GM12878 (cell line): ENCODE results near the gene LRRC4B. TPM values are rescaled to one million over a fixed set of nuclear protein-coding genes. Genes with fewer than 3 reads are reported as not detected.

Source experiments
- ATAC-seq: fragments of 200-7000 bp; cut with Tn5 transposase; 3 replicates; pipeline ENCODE4 v1.9.1; 2020; ENCODE audit warnings: mild to moderate bottlenecking, moderate library complexity
- BruUV-seq: library from RNA; stranded (reverse); fragments of 400-500 nt; replicated peaks from 2 replicates; lab custom pipeline; 2021; lab: Mats Ljungman, UMichigan
- CTCF ChIA-PET: fragments of 300-600 bp; sonication (Branson Sonifier 250); formaldehyde crosslinking; extraction: SDS; loops from one replicate; lab custom pipeline; 2021; ENCODE audit warnings: inconsistent platforms; lab: Yijun Ruan, JAX
- POLR2A ChIA-PET: fragments of 350-600 bp; formaldehyde crosslinking; extraction: SDS; loops from one replicate; lab custom pipeline; 2021; ENCODE audit warnings: inconsistent platforms; lab: Charles Lee
- RAD21 ChIA-PET: fragments of 300-600 bp; sonication (Branson Sonifier 250); formaldehyde crosslinking; loops from one replicate; lab custom pipeline; 2023; ENCODE audit warnings: antibody characterized with exemption; ENCODE audit not compliant: unreplicated experiment; lab: Charles Lee
- SMC1A ChIA-PET: fragments of 300-600 bp; sonication (Branson Sonifier 250); formaldehyde crosslinking; loops from one replicate; lab custom pipeline; 2023; ENCODE audit not compliant: unreplicated experiment, uncharacterized antibody; lab: Charles Lee
- DNase-seq: peaks from one replicate; pipeline ENCODE4 v3.0.0-alpha.2; 2011; ENCODE audit warnings: low read depth, low spot score
- FAIRE-seq: peaks from 3 replicates; lab custom pipeline; 2011; peaks lifted over from hg19 to GRCh38; lab: Jason Lieb, UNC
- H2AFZ ChIP-seq: 2 replicates; pipeline ENCODE4 v1.6.0; 2011; ENCODE audit warnings: low read depth, low read length, control low read depth; ENCODE audit not compliant: control insufficient read depth
- H3K27ac ChIP-seq: 2 replicates; pipeline ENCODE4 v1.5.1; 2011; ENCODE audit warnings: control low read depth; ENCODE audit not compliant: control insufficient read depth, insufficient read depth
- H3K27me3 ChIP-seq, 2 experiments: replicated peaks in 1 of 2; 2 replicates each; pipeline versions ENCODE4 v1.6.0 to v1.6.1; 2011; ENCODE audit warnings: low read length in 1 of 2; ENCODE audit not compliant: control insufficient read depth in 2 of 2, insufficient read depth in 2 of 2
- H3K36me3 ChIP-seq, 2 experiments: 2 replicates each; pipeline ENCODE4 v1.5.1; 2011; ENCODE audit warnings: low read length in 1 of 2; ENCODE audit not compliant: control insufficient read depth in 2 of 2, insufficient read depth in 2 of 2
- H3K4me1 ChIP-seq: 2 replicates; pipeline ENCODE4 v1.6.1; 2011; ENCODE audit warnings: mild to moderate bottlenecking, low read length, moderate library complexity, mixed read lengths; ENCODE audit not compliant: control insufficient read depth, insufficient read depth
- H3K4me2 ChIP-seq: 2 replicates; pipeline ENCODE4 v1.6.0; 2011; ENCODE audit warnings: control low read depth; ENCODE audit not compliant: control insufficient read depth, insufficient read depth
- H3K4me3 ChIP-seq: fragments of 200-600 bp; sonication (generic); 2 replicates; pipeline ENCODE4 v1.5.1; 2016
- H3K79me2 ChIP-seq: 2 replicates; pipeline ENCODE4 v1.6.0; 2011; ENCODE audit warnings: low read length; ENCODE audit not compliant: control insufficient read depth, insufficient read depth
- H3K9ac ChIP-seq: 2 replicates; pipeline ENCODE4 v1.8.0; 2011; ENCODE audit warnings: low read length, control low read depth, mixed read lengths; ENCODE audit not compliant: control insufficient read depth, insufficient read depth
- H3K9me3 ChIP-seq: replicated peaks from 3 replicates; pipeline ENCODE4 v1.5.1; 2011; ENCODE audit warnings: mild to moderate bottlenecking, low read length; ENCODE audit not compliant: control insufficient read depth, insufficient read depth
- H4K20me1 ChIP-seq: 2 replicates; pipeline ENCODE4 v1.6.0; 2011; ENCODE audit not compliant: control insufficient read depth, insufficient read depth
- E2F4 ChIP-seq: IDR thresholded peaks from 2 replicates; pipeline ENCODE4 v1.6.1; 2012; ENCODE audit warnings: low read depth, low read length, improper control_type of control experiment
- KLF5 ChIP-seq: fragments of 450-650 bp; IDR thresholded peaks from 2 replicates; pipeline ENCODE4 v1.6.1; 2014; ENCODE audit warnings: mild to moderate bottlenecking; ENCODE audit not compliant: partially characterized antibody
- POLR2A ChIP-seq: IDR thresholded peaks from 2 replicates; pipeline ENCODE4 v1.6.1; 2011; ENCODE audit warnings: low read depth, mild to moderate bottlenecking, low read length
- POU2F2 ChIP-seq: IDR thresholded peaks from 3 replicates; pipeline ENCODE4 v1.6.1; 2011; ENCODE audit warnings: low read depth, mild to moderate bottlenecking, low read length, borderline replicate concordance
- RAD51 ChIP-seq: fragments of 450-650 bp; IDR thresholded peaks from 2 replicates; pipeline ENCODE4 v1.6.1; 2016; ENCODE audit warnings: moderate library complexity, mild to moderate bottlenecking, inconsistent platforms
- RELA ChIP-seq: fragments of 450-650 bp; IDR thresholded peaks from 2 replicates; pipeline ENCODE4 v1.8.0; 2014; ENCODE audit warnings: borderline replicate concordance; ENCODE audit not compliant: partially characterized antibody
- ZBTB40 ChIP-seq: fragments of 450-650 bp; IDR thresholded peaks from 2 replicates; pipeline ENCODE4 v1.6.1; 2016; ENCODE audit warnings: mild to moderate bottlenecking, moderate library complexity, borderline replicate concordance
- WGBS: methylation state at CpG from one replicate; pipeline ENCODE4 v1.1.6; 2016; ENCODE audit warnings: low lambda C conversion rate; ENCODE audit not compliant: insufficient replicate concordance, insufficient coverage; ENCODE audit errors: missing lambda C conversion rate; 5-methylcytosine and 5-hydroxymethylcytosine counted together
- in situ Hi-C: fragments of 300-500 bp; cut with MboI; formaldehyde crosslinking; loops from 9 replicates; pipeline ENCODE4 v1.14.3; 2018; ENCODE audit warnings: mixed read lengths
- intact Hi-C: fragments of 100-400 bp; cut with micrococcal nuclease; formaldehyde crosslinking; loops from one replicate; pipeline ENCODE4 v1.14.2; 2022; ENCODE audit not compliant: unreplicated experiment
- polyA plus RNA-seq, 11 experiments: library from polyadenylated mRNA; depleted of rRNA in 4 of 11; unstranded in 6 of 11; stranded (reverse) in 5 of 11; fragments of >200 nt; fragmentation: Nextera tagmentation in 4 of 11; fragmentation: Illumina TruSeq in 1 of 11; extraction: Ambion mirVana in 4 of 11; extraction: Trizol in 1 of 11; gene quantifications; 1 replicate in 1 of 11; 2 replicates in 10 of 11; pipeline versions ENCODE4 v1.2.1 to v1.2.3, GENCODE V29; 2011 to 2016; ENCODE audit warnings: inconsistent platforms in 2 of 11, missing spikeins in 2 of 11, low read depth in 1 of 11
- total RNA-seq, 4 experiments: library from RNA; depleted of rRNA in 3 of 4; stranded (reverse); fragments of >200 nt in 3 of 4; fragmentation: Illumina TruSeq in 1 of 4; extraction: Trizol in 1 of 4; gene quantifications; 2 replicates each; pipeline versions ENCODE4 v1.2.1 to v1.2.3, GENCODE V29; 2013 to 2021

The LRRC4B gene
- total and polyA plus RNA-seq, 10 of the 15 experiments (the other 5 are each of a cell fraction or from before 2014, with no cell fraction given): 0.14 TPM; not detected in 9

- BruUV-seq: no TSS peak
- no peak overlapping the region for H3K4me3 ChIP-seq
- ChIA-PET SMC1A (no interaction called here), RAD21 (no interaction called here), POLR2A (no interaction called here), CTCF (no interaction called here)
- no peak for DNase-seq
- WGBS: 90% methylated on average over 32 of the region's 37 CpGs
- peaks cover 22% of the 10 kb centered on the region for H3K79me2 ChIP-seq
- no peak for ATAC-seq
- no peak overlapping the region for H2AFZ ChIP-seq
- H3K36me3 ChIP-seq: peaks cover 12 to 21% of the 10 kb centered on the region in 2 experiments; a peak in 3 of 4 replicates
- intact Hi-C loops (no loop called here), in situ Hi-C loops (no loop called here)
- H3K9ac ChIP-seq: no peak overlapping the region
- no peak overlapping the region for H3K4me2 ChIP-seq
- no peaks in the 10 kb centered on the region for H3K4me1 ChIP-seq
- FAIRE-seq: no peak
- TF ChIP-seq RAD51 (no peak), POLR2A (peak; percentile 11; the same call in 1 of the 2 replicates)
- no peaks in the 10 kb centered on the region for H4K20me1 ChIP-seq
- peaks cover 6% of the 10 kb centered on the region; the same call in 2 of the 3 replicates for H3K9me3 ChIP-seq
- H3K27ac ChIP-seq: no peak overlapping the region
- H3K27me3 ChIP-seq: no peaks in the 10 kb centered on the region
Measured at GRCh38 chr19:50480281-50481111, 87.7 kb downstream of the LRRC4B start.

- ATAC-seq (no peak), FAIRE-seq (no peak), DNase-seq (no peak)
- H3K4me2 ChIP-seq: no peak overlapping the region
- H3K79me2 ChIP-seq: peaks cover 22% of the 10 kb centered on the region
- WGBS: 98% methylated on average over 16 of the region's 16 CpGs
- in situ Hi-C loops (no loop called here), intact Hi-C loops (no loop called here)
- no peak overlapping the region for H2AFZ ChIP-seq
- CTCF ChIA-PET: interaction anchor here (0.8 to 1.8 kb wide), 4 partner anchors 10 to 123 kb away, joined by 3 to 6 read pairs (median 5); no protein-coding TSS in a partner anchor
- SMC1A ChIA-PET: no interaction called here
- no TSS peak for BruUV-seq
- RAD21 ChIA-PET: interaction anchor here (0.9 to 1.2 kb wide), 2 partner anchors 19 to 111 kb away, joined by 4 read pairs; no protein-coding TSS in a partner anchor
- H3K27ac ChIP-seq: no peak overlapping the region
- H3K4me1 ChIP-seq: no peaks in the 10 kb centered on the region
- no peaks in the 10 kb centered on the region for H4K20me1 ChIP-seq
- peaks cover 12 to 21% of the 10 kb centered on the region in 2 experiments; a peak in 3 of 4 replicates for H3K36me3 ChIP-seq
- peaks cover 6% of the 10 kb centered on the region; the same call in 2 of the 3 replicates for H3K9me3 ChIP-seq
- no peaks in the 10 kb centered on the region for H3K27me3 ChIP-seq
- no peak overlapping the region for H3K4me3 ChIP-seq
- POLR2A ChIA-PET: interaction anchor here (0.8 kb wide), 1 partner anchor 315 kb away, joined by 3 read pairs; no protein-coding TSS in a partner anchor
- H3K9ac ChIP-seq: no peak overlapping the region
- TF ChIP-seq E2F4 (no peak), KLF5 (no peak), ZBTB40 (no peak), POU2F2 (no peak), RELA (no peak)
Measured at GRCh38 chr19:50479761-50480251, 88.4 kb downstream of the LRRC4B start.
